ENCODE measurements around the gene SLC7A7.
"Not testable (repeated sequence)": the region's sequence is repeated elsewhere in the genome, so short reads cannot be mapped to it uniquely, and the experiment has no call there.

Gene SLC7A7

GRCh38 chr14:22801716-22802115 is 13.5 kb downstream of the SLC7A7 start:
- WGBS, 2 experiments (ENCODE audit: insufficient coverage in 2 of 2), result 75 to 84% methylated on average over 5 to 8 of the region's 8 CpGs
- no peak overlapping the region for H3K4me3 ChIP-seq (ENCODE audit: extremely low read depth, insufficient read depth, low read length, poor library complexity, severe bottlenecking)
- peaks cover 8% of the 10 kb centered on the region for H3K4me1 ChIP-seq (ENCODE audit: control insufficient read depth, insufficient read depth, low read length, poor library complexity, severe bottlenecking)
- H3K9me3 ChIP-seq (ENCODE audit: control insufficient read depth, low read length), result no peaks in the 10 kb centered on the region
- no peaks in the 10 kb centered on the region for H3K36me3 ChIP-seq (ENCODE audit: control insufficient read depth, insufficient read depth, low read length)
- no peak overlapping the region for H3K27ac ChIP-seq (ENCODE audit: low read depth, low read length, severe bottlenecking)

GRCh38 chr14:22800346-22800745 is 14.9 kb downstream of the SLC7A7 start:
- Histone ChIP-seq H3K9me3 (ENCODE audit: control insufficient read depth, low read length) (no peaks in the 10 kb centered on the region), H3K4me3 (ENCODE audit: extremely low read depth, insufficient read depth, low read length, poor library complexity, severe bottlenecking) (no peak overlapping the region), H3K27ac (ENCODE audit: low read depth, low read length, severe bottlenecking) (no peak overlapping the region), H3K4me1 (ENCODE audit: control insufficient read depth, insufficient read depth, low read length, poor library complexity, severe bottlenecking) (peaks cover 14% of the 10 kb centered on the region), H3K36me3 (ENCODE audit: control insufficient read depth, insufficient read depth, low read length) (no peaks in the 10 kb centered on the region)
- WGBS, 2 experiments (ENCODE audit: insufficient coverage in 2 of 2), result 95 to 96% methylated on average over 8 to 10 of the region's 10 CpGs

- no peaks in the 10 kb centered on the region for H3K9me3 ChIP-seq (ENCODE audit: control insufficient read depth, low read length)
- peaks cover 14% of the 10 kb centered on the region for H3K4me1 ChIP-seq (ENCODE audit: control insufficient read depth, insufficient read depth, low read length, poor library complexity, severe bottlenecking)
- no peak overlapping the region for H3K27ac ChIP-seq (ENCODE audit: low read depth, low read length, severe bottlenecking)
- no peaks in the 10 kb centered on the region for H3K36me3 ChIP-seq (ENCODE audit: control insufficient read depth, insufficient read depth, low read length)
- 74 to 87% methylated on average over 2 of the region's 2 CpGs for whole genome bisulfite sequencing, 2 experiments (ENCODE audit: insufficient coverage in 2 of 2)
- H3K4me3 ChIP-seq (ENCODE audit: extremely low read depth, insufficient read depth, low read length, poor library complexity, severe bottlenecking), result no peak overlapping the region
These were observed 16.7 kb downstream of the SLC7A7 start for GRCh38 chr14:22798528-22798927.

GRCh38 chr14:22797017-22797917 is 18.0 kb downstream of the SLC7A7 start:
- no peak overlapping the region for H3K27ac ChIP-seq (ENCODE audit: low read depth, low read length, severe bottlenecking)
- no peak overlapping the region for H3K4me3 ChIP-seq (ENCODE audit: extremely low read depth, insufficient read depth, low read length, poor library complexity, severe bottlenecking)
- H3K9me3 ChIP-seq (ENCODE audit: control insufficient read depth, low read length), result no peaks in the 10 kb centered on the region
- 59 to 71% methylated on average over 2 of the region's 5 CpGs for WGBS, 2 experiments (ENCODE audit: insufficient coverage in 2 of 2)
- no peaks in the 10 kb centered on the region for H3K36me3 ChIP-seq (ENCODE audit: control insufficient read depth, insufficient read depth, low read length)
- peaks cover 14% of the 10 kb centered on the region for H3K4me1 ChIP-seq (ENCODE audit: control insufficient read depth, insufficient read depth, low read length, poor library complexity, severe bottlenecking)

GRCh38 chr14:22796087-22796707 is 19.0 kb downstream of the SLC7A7 start:
- H3K36me3 ChIP-seq (ENCODE audit: control insufficient read depth, insufficient read depth, low read length), result no peaks in the 10 kb centered on the region
- H3K27ac ChIP-seq (ENCODE audit: low read depth, low read length, severe bottlenecking), result no peak overlapping the region
- peaks cover 17% of the 10 kb centered on the region for H3K4me1 ChIP-seq (ENCODE audit: control insufficient read depth, insufficient read depth, low read length, poor library complexity, severe bottlenecking)
- H3K4me3 ChIP-seq (ENCODE audit: extremely low read depth, insufficient read depth, low read length, poor library complexity, severe bottlenecking), result no peak overlapping the region
- WGBS, 2 experiments (ENCODE audit: insufficient coverage in 2 of 2), result 65 to 77% methylated on average over 5 of the region's 5 CpGs
- no peaks in the 10 kb centered on the region for H3K9me3 ChIP-seq (ENCODE audit: control insufficient read depth, low read length)

- Histone ChIP-seq H3K4me3 (ENCODE audit: extremely low read depth, insufficient read depth, low read length, poor library complexity, severe bottlenecking) (no peak overlapping the region), H3K36me3 (ENCODE audit: control insufficient read depth, insufficient read depth, low read length) (no peaks in the 10 kb centered on the region), H3K4me1 (ENCODE audit: control insufficient read depth, insufficient read depth, low read length, poor library complexity, severe bottlenecking) (peaks cover 25% of the 10 kb centered on the region), H3K9me3 (ENCODE audit: control insufficient read depth, low read length) (no peaks in the 10 kb centered on the region), H3K27ac (ENCODE audit: low read depth, low read length, severe bottlenecking) (no peak overlapping the region)
- 92 to 98% methylated on average over 6 to 7 of the region's 7 CpGs for WGBS, 2 experiments (ENCODE audit: insufficient coverage in 2 of 2)
These were observed 20.7 kb downstream of the SLC7A7 start for GRCh38 chr14:22794551-22794951.

GRCh38 chr14:22793976-22794375 is 21.3 kb downstream of the SLC7A7 start:
- Histone ChIP-seq H3K27ac (ENCODE audit: low read depth, low read length, severe bottlenecking) (no peak overlapping the region), H3K36me3 (ENCODE audit: control insufficient read depth, insufficient read depth, low read length) (no peaks in the 10 kb centered on the region), H3K9me3 (ENCODE audit: control insufficient read depth, low read length) (no peaks in the 10 kb centered on the region), H3K4me3 (ENCODE audit: extremely low read depth, insufficient read depth, low read length, poor library complexity, severe bottlenecking) (no peak overlapping the region), H3K4me1 (ENCODE audit: control insufficient read depth, insufficient read depth, low read length, poor library complexity, severe bottlenecking) (peaks cover 25% of the 10 kb centered on the region)
- WGBS, 2 experiments (ENCODE audit: insufficient coverage in 2 of 2), result 50 to 63% methylated on average over 2 to 3 of the region's 5 CpGs

- not testable (repeated sequence) for H3K27ac ChIP-seq (ENCODE audit: low read depth, low read length, severe bottlenecking); H3K4me3 ChIP-seq (ENCODE audit: extremely low read depth, insufficient read depth, low read length, poor library complexity, severe bottlenecking); H3K36me3 ChIP-seq (ENCODE audit: control insufficient read depth, insufficient read depth, low read length); H3K9me3 ChIP-seq (ENCODE audit: control insufficient read depth, low read length)
- 91% methylated on average over 3 of the region's 5 CpGs for WGBS, 2 experiments (ENCODE audit: insufficient coverage in 2 of 2)
- H3K4me1 ChIP-seq (ENCODE audit: control insufficient read depth, insufficient read depth, low read length, poor library complexity, severe bottlenecking), result peaks cover 25% of the 10 kb centered on the region
These were observed 21.7 kb downstream of the SLC7A7 start for GRCh38 chr14:22793550-22793949.

GRCh38 chr14:22792158-22792557 is 23.1 kb downstream of the SLC7A7 start:
- Histone ChIP-seq H3K27ac (ENCODE audit: low read depth, low read length, severe bottlenecking) (no peak overlapping the region), H3K36me3 (ENCODE audit: control insufficient read depth, insufficient read depth, low read length) (no peaks in the 10 kb centered on the region), H3K4me3 (ENCODE audit: extremely low read depth, insufficient read depth, low read length, poor library complexity, severe bottlenecking) (no peak overlapping the region), H3K4me1 (ENCODE audit: control insufficient read depth, insufficient read depth, low read length, poor library complexity, severe bottlenecking) (peaks cover 21% of the 10 kb centered on the region), H3K9me3 (ENCODE audit: control insufficient read depth, low read length) (no peaks in the 10 kb centered on the region)
- WGBS, 2 experiments (ENCODE audit: insufficient coverage in 2 of 2), result 90 to 94% methylated on average over 2 of the region's 2 CpGs

GRCh38 chr14:22791301-22791700 is 23.9 kb downstream of the SLC7A7 start:
- 81 to 88% methylated on average over 2 to 3 of the region's 3 CpGs for WGBS, 2 experiments (ENCODE audit: insufficient coverage in 2 of 2)

GRCh38 chr14:22786685-22787084 is 28.6 kb downstream of the SLC7A7 start:
- no peaks in the 10 kb centered on the region for H3K36me3 ChIP-seq (ENCODE audit: control insufficient read depth, insufficient read depth, low read length)
- H3K4me1 ChIP-seq (ENCODE audit: control insufficient read depth, insufficient read depth, low read length, poor library complexity, severe bottlenecking), result peaks cover 18% of the 10 kb centered on the region
- no peak overlapping the region for H3K27ac ChIP-seq (ENCODE audit: low read depth, low read length, severe bottlenecking)
- 100% methylated on average over 3 of the region's 4 CpGs for WGBS, 2 experiments (ENCODE audit: insufficient coverage in 2 of 2)
- H3K4me3 ChIP-seq (ENCODE audit: extremely low read depth, insufficient read depth, low read length, poor library complexity, severe bottlenecking), result no peak overlapping the region
- no peaks in the 10 kb centered on the region for H3K9me3 ChIP-seq (ENCODE audit: control insufficient read depth, low read length)

More at GRCh38 chr14:22791301-22791700, 23.9 kb downstream of the SLC7A7 start:
- peaks cover 13% of the 10 kb centered on the region for H3K4me1 ChIP-seq (ENCODE audit: control insufficient read depth, insufficient read depth, low read length, poor library complexity, severe bottlenecking)
- H3K9me3 ChIP-seq (ENCODE audit: control insufficient read depth, low read length), result no peaks in the 10 kb centered on the region
- H3K36me3 ChIP-seq (ENCODE audit: control insufficient read depth, insufficient read depth, low read length), result no peaks in the 10 kb centered on the region
- H3K27ac ChIP-seq (ENCODE audit: low read depth, low read length, severe bottlenecking), result peak overlapping the region; percentile 49
- no peak overlapping the region for H3K4me3 ChIP-seq (ENCODE audit: extremely low read depth, insufficient read depth, low read length, poor library complexity, severe bottlenecking)

Data from mesodermal cell (in vitro differentiated cells).